ENCODE data around the gene PDLIM1. TPM values are rescaled to one million over a fixed set of nuclear protein-coding genes. Genes with fewer than 3 reads are reported as not detected.

Gene PDLIM1
- polyA plus RNA-seq, 1 experiment: 141 TPM

DNA sequence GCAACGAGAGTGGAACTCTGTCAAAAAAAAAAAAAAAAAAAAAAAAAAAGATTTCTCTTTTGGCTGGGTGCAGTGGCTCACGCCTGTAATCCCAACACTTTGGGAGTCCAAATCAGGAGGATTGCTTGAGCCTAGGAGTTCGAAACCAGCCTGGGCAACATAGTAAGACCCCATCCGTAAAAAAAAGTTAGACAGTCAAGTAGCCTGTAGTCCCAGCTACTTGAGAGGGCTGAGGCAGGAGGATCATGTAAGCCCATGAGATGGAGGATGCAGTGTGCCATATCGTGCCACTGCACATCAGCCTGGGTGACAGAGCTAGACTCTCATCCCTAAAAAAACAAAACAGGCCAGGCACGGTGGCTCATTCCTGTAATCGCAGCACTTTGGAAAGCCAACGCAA lies 25.2 kb downstream of the PDLIM1 start:
- CTCF ChIA-PET: interaction anchor here (1.6 kb wide), 1 partner anchor 56 kb away, joined by 4 read pairs; no protein-coding TSS in a partner anchor
- Histone ChIP-seq H3K36me3 (ENCODE audit: control insufficient read depth, insufficient read depth, low read length) (peaks cover 7% of the 10 kb centered on the region), H3K4me3 (ENCODE audit: low read depth, low read length) (no peak overlapping the region), H3K27me3 (ENCODE audit: control insufficient read depth, insufficient read depth, low read length) (no peaks in the 10 kb centered on the region)
- DNase-seq (ENCODE audit: low read depth): no peak
- POLR2A ChIA-PET: no interaction called here
- no peak for TF ChIP-seq CTCF (IDR thresholded peaks at IDR 0.05; ENCODE audit: insufficient read depth, low read depth, low read length)

DNA sequence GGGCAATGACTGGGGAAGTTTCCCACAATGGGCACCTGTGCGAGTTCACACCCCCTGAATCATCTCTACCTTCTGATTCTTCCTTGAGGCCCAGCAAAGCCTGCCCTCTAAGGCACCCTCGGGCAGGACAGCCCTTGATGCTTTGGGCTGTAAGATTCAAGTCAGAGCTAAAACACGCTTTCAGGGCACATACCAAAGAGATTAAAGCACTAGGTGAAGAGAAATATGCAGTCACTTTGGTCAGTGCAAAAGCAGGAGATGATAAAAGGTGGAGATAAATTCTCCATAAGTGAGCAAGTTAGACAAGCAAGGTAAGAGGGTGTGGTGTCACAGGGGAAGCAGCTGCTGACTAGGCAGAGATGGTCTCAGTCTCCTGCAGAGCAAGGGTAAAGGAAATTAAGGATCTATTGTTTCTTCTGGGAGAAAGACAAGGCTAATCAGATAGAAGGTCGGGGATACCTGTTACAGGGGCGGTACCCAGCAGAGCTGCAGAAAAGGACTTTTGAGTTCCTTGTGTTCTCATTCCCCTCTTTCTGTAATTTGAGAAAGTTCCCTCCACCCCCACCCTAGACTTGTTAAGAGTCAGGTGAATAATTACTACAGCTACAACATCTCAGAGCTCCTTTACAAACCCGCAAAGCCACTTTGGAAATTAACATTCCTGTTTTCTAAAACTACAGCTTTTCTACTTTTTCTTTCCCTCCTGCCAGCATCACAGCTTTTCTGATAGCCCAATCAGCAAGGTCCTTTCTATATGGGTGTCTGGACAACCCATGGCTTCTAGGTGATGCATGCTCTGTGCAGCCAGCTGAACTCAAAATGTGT lies 26.4 kb downstream of the PDLIM1 start:
- Histone ChIP-seq H3K36me3 (ENCODE audit: control insufficient read depth, insufficient read depth, low read length) (peaks cover 7% of the 10 kb centered on the region), H3K4me3 (ENCODE audit: low read depth, low read length) (no peak overlapping the region), H3K27me3 (ENCODE audit: control insufficient read depth, insufficient read depth, low read length) (no peaks in the 10 kb centered on the region)
- no peak for TF ChIP-seq CTCF (IDR thresholded peaks at IDR 0.05; ENCODE audit: insufficient read depth, low read depth, low read length)
- no peak for DNase-seq (ENCODE audit: low read depth)
- CTCF ChIA-PET: interaction anchor here (0.8 to 1.6 kb wide), 4 partner anchors 21 to 99 kb away, joined by 3 to 5 read pairs (median 4); no protein-coding TSS in a partner anchor
- POLR2A ChIA-PET: no interaction called here

DNA sequence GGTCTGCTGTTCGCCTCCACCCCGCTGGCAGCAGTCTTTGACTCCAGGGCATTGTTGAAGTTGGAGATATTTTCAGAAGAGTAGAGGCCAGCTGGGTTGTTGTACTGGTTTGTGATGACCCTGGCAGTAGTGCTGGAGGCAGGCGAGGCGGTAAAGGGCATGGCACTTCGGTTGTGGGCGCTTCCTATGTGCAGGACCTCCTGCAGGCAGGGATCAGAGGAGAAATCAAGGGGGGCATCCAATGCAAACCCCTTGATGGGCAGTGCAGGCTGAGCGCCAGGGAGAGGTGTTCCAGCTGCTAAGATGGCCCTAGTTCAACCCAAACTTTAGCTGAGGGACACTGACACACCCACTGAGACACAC lies 27.0 kb downstream of the PDLIM1 start:
- Histone ChIP-seq H3K36me3 (ENCODE audit: control insufficient read depth, insufficient read depth, low read length) (peaks cover 8% of the 10 kb centered on the region), H3K27me3 (ENCODE audit: control insufficient read depth, insufficient read depth, low read length) (no peaks in the 10 kb centered on the region), H3K4me3 (ENCODE audit: low read depth, low read length) (no peak overlapping the region)
- no peak for TF ChIP-seq CTCF (IDR thresholded peaks at IDR 0.05; ENCODE audit: insufficient read depth, low read depth, low read length)
- ChIA-PET POLR2A (no interaction called here), CTCF (interaction anchor here (0.8 to 1.4 kb wide), 2 partner anchors 85 to 99 kb away, joined by 3 read pairs; no protein-coding TSS in a partner anchor)
- no peak for DNase-seq (ENCODE audit: low read depth)

DNA sequence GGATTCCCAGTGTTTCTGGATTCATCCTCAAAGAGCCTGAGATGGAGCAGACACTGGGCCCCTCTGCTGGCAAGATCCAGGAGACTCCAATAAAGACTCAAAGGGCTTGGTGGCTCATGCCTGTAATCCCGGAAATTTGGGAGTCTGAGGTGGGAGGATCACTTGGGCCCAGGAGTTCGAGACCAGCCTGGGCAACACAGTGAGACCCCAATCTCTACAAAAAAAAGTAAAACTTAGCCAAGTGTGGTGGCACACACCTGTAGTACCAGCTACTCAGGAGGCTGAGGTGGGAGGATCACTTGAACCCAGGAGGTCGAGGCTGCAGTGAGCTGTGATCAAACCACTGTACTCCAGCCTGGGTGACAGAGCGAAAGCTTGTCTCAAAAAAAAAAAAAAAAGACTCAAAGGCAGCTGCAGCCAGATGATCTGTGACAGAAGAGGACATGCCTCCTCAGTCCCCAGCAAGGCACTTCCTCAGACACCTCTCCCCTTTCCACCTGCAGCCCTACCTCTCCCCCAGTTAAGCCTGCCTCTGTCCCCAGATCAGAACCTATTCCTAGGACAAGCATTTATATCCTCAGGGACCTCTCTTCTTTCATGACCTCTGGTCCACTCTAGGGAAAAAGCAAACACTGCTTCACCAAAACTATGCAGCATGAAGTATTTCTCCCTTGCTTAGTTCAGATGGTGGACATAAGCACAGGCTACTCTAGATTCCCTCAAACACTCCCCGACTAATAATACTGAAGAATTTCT lies 27.9 kb downstream of the PDLIM1 start:
- Histone ChIP-seq H3K27me3 (ENCODE audit: control insufficient read depth, insufficient read depth, low read length) (no peaks in the 10 kb centered on the region), H3K36me3 (ENCODE audit: control insufficient read depth, insufficient read depth, low read length) (peaks cover 8% of the 10 kb centered on the region), H3K4me3 (ENCODE audit: low read depth, low read length) (no peak overlapping the region)
- POLR2A ChIA-PET: no interaction called here
- TF ChIP-seq CTCF (IDR thresholded peaks at IDR 0.05; ENCODE audit: insufficient read depth, low read depth, low read length): no peak
- no peak for DNase-seq (ENCODE audit: low read depth)
- CTCF ChIA-PET: no interaction called here

DNA sequence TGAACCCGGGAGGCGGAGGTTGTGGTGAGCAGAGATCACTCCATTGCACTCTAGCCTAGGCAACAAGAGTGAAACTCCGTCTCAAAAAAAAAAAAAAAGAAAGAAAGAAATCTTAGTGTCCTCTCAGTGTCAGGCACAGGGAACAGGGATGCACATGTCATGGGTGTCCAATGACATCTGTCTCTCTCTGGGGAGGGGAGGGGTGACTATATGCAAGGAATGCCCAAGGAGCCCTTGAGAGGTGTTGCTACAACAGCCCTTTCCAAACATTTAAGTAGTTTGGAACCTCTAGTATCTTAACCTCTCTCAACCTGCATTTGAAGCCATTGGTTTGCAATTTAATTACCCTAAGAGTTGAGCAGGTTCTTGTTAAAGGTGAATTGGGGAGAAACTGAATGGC lies 28.9 kb downstream of the PDLIM1 start:
- ChIA-PET POLR2A (interaction anchor here (1.2 kb wide), 1 partner anchor 47 kb away, joined by 3 read pairs; no protein-coding TSS in a partner anchor), CTCF (no interaction called here)
- H3K36me3 ChIP-seq (ENCODE audit: control insufficient read depth, insufficient read depth, low read length): peaks cover 8% of the 10 kb centered on the region
- no peak for DNase-seq (ENCODE audit: low read depth)
- TF ChIP-seq CTCF (IDR thresholded peaks at IDR 0.05; ENCODE audit: insufficient read depth, low read depth, low read length): no peak
- H3K27me3 ChIP-seq (ENCODE audit: control insufficient read depth, insufficient read depth, low read length): no peaks in the 10 kb centered on the region
- H3K4me3 ChIP-seq (ENCODE audit: low read depth, low read length): no peak overlapping the region
